Heart right ventricle (tissue), 16 donors: ENCODE measurements around the gene ZSCAN20. TPM values are rescaled to one million over a fixed set of nuclear protein-coding genes. Genes with fewer than 3 reads are reported as not detected.

Source experiments
- ATAC-seq, 8 donors: fragments of 200-7000 bp; cut with Tn5 transposase; one replicate each; pipeline ENCODE4 v1.9.1; 2020; ENCODE audit warnings: mild to moderate bottlenecking in 8 of 8, moderate library complexity in 8 of 8, moderate number of reproducible peaks in 1 of 8
- DNase-seq, 2 donors: peaks; one replicate each; pipeline ENCODE4 v3.0.0-alpha.2; 2020
- H3K27ac ChIP-seq, 10 donors: fragments of 200-600 bp; sonication (generic) in 2 of 10; one replicate each; pipeline versions ENCODE4 v1.5.0 to v1.8.0; 2020 to 2022; ENCODE audit warnings: mild to moderate bottlenecking in 3 of 10
- H3K27me3 ChIP-seq, 7 donors: fragments of 200-600 bp; one replicate each; pipeline ENCODE4 v1.8.0; 2021 to 2022; ENCODE audit warnings: mild to moderate bottlenecking in 2 of 7
- H3K36me3 ChIP-seq, 9 donors: fragments of 200-600 bp; sonication (generic) in 1 of 9; one replicate each; pipeline versions ENCODE4 v1.5.0 to v1.8.0; 2020 to 2022; ENCODE audit warnings: mild to moderate bottlenecking in 2 of 9
- H3K4me1 ChIP-seq, 9 donors: fragments of 200-600 bp; sonication (generic) in 1 of 9; one replicate each; pipeline versions ENCODE4 v1.5.0 to v1.8.0; 2020 to 2022; ENCODE audit warnings: mild to moderate bottlenecking in 4 of 9
- H3K4me3 ChIP-seq, 10 donors: fragments of 200-600 bp; sonication (generic) in 2 of 10; one replicate each; pipeline versions ENCODE4 v1.5.0 to v1.8.0; 2020 to 2022; ENCODE audit warnings: mild to moderate bottlenecking in 7 of 10, moderate library complexity in 2 of 10
- H3K9me3 ChIP-seq, 11 donors: fragments of 200-600 bp in 10 of 11; sonication (generic) in 2 of 11; one replicate each; pipeline versions ENCODE4 v1.5.0 to v1.8.0; 2013 to 2022; ENCODE audit warnings: mild to moderate bottlenecking in 2 of 11, control low read depth in 1 of 11, moderate library complexity in 1 of 11
- WGBS, 2 donors: extraction: QIAGEN DNeasy Blood & Tissue Kit; methylation state at CpG; one replicate each; pipeline ENCODE4 v1.1.7; 2013; ENCODE audit warnings: inconsistent platforms in 1 of 2; 5-methylcytosine and 5-hydroxymethylcytosine counted together
- intact Hi-C, 10 donors: fragments of 100-400 bp; cut with DNase I; formaldehyde crosslinking; loops; one replicate each; pipeline versions ENCODE4 v1.11.1 to v1.14.2; 2022
- polyA plus RNA-seq, 2 donors: library from polyadenylated mRNA; stranded (reverse); fragments of 200-250 nt; gene quantifications; one replicate each; pipeline ENCODE4 v1.2.3, GENCODE V29; 2013
- total RNA-seq, 10 donors: library from RNA; stranded (reverse); fragmentation: NEBNext Ultra II Directional in 3 of 10; extraction: Animal tissue kit (Norgen Biotek cat#: 25700) in 3 of 10; gene quantifications; one replicate each; pipeline versions ENCODE4 v1.2.1 to v1.2.4, GENCODE V29; 2021 to 2023
- TF ChIP-seq, protein P1 (sequence below), 9 donors: fragments of 200-600 bp; sonication (generic) in 2 of 9; IDR thresholded peaks; one replicate each; pipeline versions ENCODE4 v1.5.0 to v1.8.0; 2021 to 2022; ENCODE audit warnings: antibody characterized with exemption in 9 of 9, mild to moderate bottlenecking in 5 of 9, moderate library complexity in 1 of 9
- donor health status: Arrhythmogenic right ventricular cardiomyopathy.
- donor health status: ischemic (EF 13 %, LVEDD 7.1; RV severe dilation, severe dysfunction).
- donor health status: healthy with polysubstance abuse.
- donor health status: DM: no; HTN: yes; CAD: no.
- donor health status: DM: no; HTN: no; CAD: no.
- donor health status: ischemic (EF 25% LVEDD 6.9; RV normal size, moderate dysfunction).
- donor health status: ischemic (EF 25% LVEDD 5.7; RV mildly dilated, moderate dysfunction).
- donor health status: healthy.
- donor health status: DM: yes; HTN: yes; CAD: no.
- donor health status: Ischemic cardiomyopathy.
- donor health status: ischemic (EF 35%, LVEDD 5.7; RV mildly dilated, moderate dysfunction).
- donor health status: nonischemic (EF 11% LVEDD 7.7; RV severe dilation, severe dysfunction).
- donor health status: DM: yes; HTN: yes; CAD: no.
- donor health status: PGD.
- donor health status: ischemic (EF 29% LVEDD 5.4; RV normal size, mild dysfunction).
- donor health status: nonischemic (EF 23%, LVEDD 6.1; RV moderate dilation, normal function).

ZSCAN20 gene
- total and polyA plus RNA-seq, 12 donors, result 0.83 to 9.3 (median 5.6) TPM

- Histone ChIP-seq H3K9me3 (no peaks in the 10 kb centered on the region), H3K27me3 (no peaks in the 10 kb centered on the region), H3K4me3 (no peak overlapping the region), H3K4me1 (peaks cover 5 to 66% (median 49%) of the 10 kb centered on the region in 9 donors), H3K36me3 (no peaks in the 10 kb centered on the region), H3K27ac (peak overlapping the region in 7 of 10 donors; percentile 36 to 92 (median 81))
- TF ChIP-seq, protein P1, sequence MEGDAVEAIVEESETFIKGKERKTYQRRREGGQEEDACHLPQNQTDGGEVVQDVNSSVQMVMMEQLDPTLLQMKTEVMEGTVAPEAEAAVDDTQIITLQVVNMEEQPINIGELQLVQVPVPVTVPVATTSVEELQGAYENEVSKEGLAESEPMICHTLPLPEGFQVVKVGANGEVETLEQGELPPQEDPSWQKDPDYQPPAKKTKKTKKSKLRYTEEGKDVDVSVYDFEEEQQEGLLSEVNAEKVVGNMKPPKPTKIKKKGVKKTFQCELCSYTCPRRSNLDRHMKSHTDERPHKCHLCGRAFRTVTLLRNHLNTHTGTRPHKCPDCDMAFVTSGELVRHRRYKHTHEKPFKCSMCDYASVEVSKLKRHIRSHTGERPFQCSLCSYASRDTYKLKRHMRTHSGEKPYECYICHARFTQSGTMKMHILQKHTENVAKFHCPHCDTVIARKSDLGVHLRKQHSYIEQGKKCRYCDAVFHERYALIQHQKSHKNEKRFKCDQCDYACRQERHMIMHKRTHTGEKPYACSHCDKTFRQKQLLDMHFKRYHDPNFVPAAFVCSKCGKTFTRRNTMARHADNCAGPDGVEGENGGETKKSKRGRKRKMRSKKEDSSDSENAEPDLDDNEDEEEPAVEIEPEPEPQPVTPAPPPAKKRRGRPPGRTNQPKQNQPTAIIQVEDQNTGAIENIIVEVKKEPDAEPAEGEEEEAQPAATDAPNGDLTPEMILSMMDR (IDR thresholded peaks at IDR 0.05), result peak; percentile 54 to 95 (median 88)
- 2% methylated on average over 11 of the region's 11 CpGs for WGBS, 2 donors
- intact Hi-C loops, result loop anchor here (1.0 to 10.0 kb wide), 15 partner anchors 103 to 346 kb away; no protein-coding TSS in a partner anchor
- ATAC-seq, result peak; percentile 47 to 69 (median 60)
- DNase-seq, result peak; percentile 72 to 78
Observed at GRCh38 chr1:33470495-33471012, 1.9 kb upstream of the ZSCAN20 start.

- intact Hi-C loops, result loop anchor here (2.0 to 10.0 kb wide), 13 partner anchors 103 to 347 kb away; no protein-coding TSS in a partner anchor
- 93 to 96% methylated on average over 4 of the region's 4 CpGs for WGBS, 2 donors
- Histone ChIP-seq H3K4me3 (no peak overlapping the region), H3K4me1 (peaks cover 3 to 62% (median 46%) of the 10 kb centered on the region in 9 donors), H3K27me3 (no peaks in the 10 kb centered on the region), H3K27ac (peak overlapping the region in 9 of 10 donors; percentile 38 to 92 (median 81)), H3K9me3 (no peaks in the 10 kb centered on the region), H3K36me3 (no peaks in the 10 kb centered on the region)
- no peak for DNase-seq
- no peak for ATAC-seq
- TF ChIP-seq, protein P1 (IDR thresholded peaks at IDR 0.05), result no peak
Observed at GRCh38 chr1:33471416-33471815, 1.0 kb upstream of the ZSCAN20 start.

DNA sequence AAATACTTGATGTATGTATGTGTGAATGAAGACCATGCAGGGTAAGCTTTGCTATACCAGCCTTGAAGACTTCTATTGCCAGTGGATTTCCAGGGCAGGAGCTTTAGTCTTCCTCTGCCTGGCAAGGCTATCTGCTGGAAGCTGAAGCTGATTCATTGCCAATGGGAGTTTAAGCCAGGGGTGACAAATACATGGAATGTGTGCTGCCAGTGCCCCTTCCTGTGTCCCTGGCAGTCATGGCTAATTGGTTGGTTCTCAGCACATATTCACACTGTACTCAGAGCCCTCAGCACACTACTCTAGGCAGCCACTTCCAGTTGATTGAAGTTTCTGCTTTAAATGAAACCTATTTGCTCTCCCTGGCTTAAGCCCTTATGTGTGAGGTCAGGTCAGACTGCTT, 1.5 kb downstream of the ZSCAN20 start:
- Histone ChIP-seq H3K9me3 (no peaks in the 10 kb centered on the region), H3K4me3 (no peak overlapping the region), H3K27ac (peak overlapping the region; percentile 30 to 92 (median 84)), H3K4me1 (peaks cover 3 to 68% (median 41%) of the 10 kb centered on the region in 9 donors), H3K27me3 (no peaks in the 10 kb centered on the region), H3K36me3 (peaks cover 0 to 6% (median 0%) of the 10 kb centered on the region in 9 donors)
- DNase-seq (peak in 1 of 2 donors; percentile 58), ATAC-seq (peak in 7 of 8 donors; percentile 10 to 68 (median 38))
- intact Hi-C loops, result loop anchor here in 9 of 10 donors (2.0 to 10.0 kb wide), 12 partner anchors 101 to 349 kb away; no protein-coding TSS in a partner anchor
- TF ChIP-seq, protein P1 (IDR thresholded peaks at IDR 0.05), result no peak

GRCh38 chr1:33477451-33477850, 5.0 kb downstream of the ZSCAN20 start:
- DNase-seq, result no peak
- H3K4me1 ChIP-seq, result peaks cover 3 to 46% (median 20%) of the 10 kb centered on the region in 9 donors
- no peak overlapping the region for H3K27ac ChIP-seq
- H3K4me3 ChIP-seq, result no peak overlapping the region
- no peak for ATAC-seq
- intact Hi-C loops, result loop anchor here in 5 of 10 donors (10.0 kb wide), 3 partner anchors 97 to 353 kb away; no protein-coding TSS in a partner anchor
- H3K36me3 ChIP-seq, result peaks cover 0 to 39% (median 24%) of the 10 kb centered on the region in 9 donors
- H3K27me3 ChIP-seq, result no peaks in the 10 kb centered on the region
- TF ChIP-seq, protein P1 (IDR thresholded peaks at IDR 0.05), result no peak
- H3K9me3 ChIP-seq, result no peaks in the 10 kb centered on the region
- WGBS, 2 donors, result 74 to 81% methylated on average over 4 of the region's 4 CpGs
